Right lobe of liver (tissue), 4 donors: ENCODE data around the gene PDIK1L.

Source experiments
- POLR2A ChIP-seq: fragments of 450-650 bp; IDR thresholded peaks from one replicate; pipeline ENCODE4 v1.6.1; 2017; ENCODE audit warnings: antibody characterized with exemption, mild to moderate bottlenecking
- TF ChIP-seq, protein P1 (sequence below), 4 donors: fragments of 200-600 bp in 3 of 4; fragments of 450-650 bp in 1 of 4; IDR thresholded peaks; one replicate each; pipeline versions ENCODE4 v1.5.1 to v1.8.0; 2016 to 2022; ENCODE audit warnings: antibody characterized with exemption in 4 of 4, mild to moderate bottlenecking in 2 of 4
- donor health status: DM: no; HTN: no; CAD: no.
- donor health status: DM: no; HTN: no; CAD: no.
- donor health status: DM: no; HTN: yes; CAD: no.

DNA sequence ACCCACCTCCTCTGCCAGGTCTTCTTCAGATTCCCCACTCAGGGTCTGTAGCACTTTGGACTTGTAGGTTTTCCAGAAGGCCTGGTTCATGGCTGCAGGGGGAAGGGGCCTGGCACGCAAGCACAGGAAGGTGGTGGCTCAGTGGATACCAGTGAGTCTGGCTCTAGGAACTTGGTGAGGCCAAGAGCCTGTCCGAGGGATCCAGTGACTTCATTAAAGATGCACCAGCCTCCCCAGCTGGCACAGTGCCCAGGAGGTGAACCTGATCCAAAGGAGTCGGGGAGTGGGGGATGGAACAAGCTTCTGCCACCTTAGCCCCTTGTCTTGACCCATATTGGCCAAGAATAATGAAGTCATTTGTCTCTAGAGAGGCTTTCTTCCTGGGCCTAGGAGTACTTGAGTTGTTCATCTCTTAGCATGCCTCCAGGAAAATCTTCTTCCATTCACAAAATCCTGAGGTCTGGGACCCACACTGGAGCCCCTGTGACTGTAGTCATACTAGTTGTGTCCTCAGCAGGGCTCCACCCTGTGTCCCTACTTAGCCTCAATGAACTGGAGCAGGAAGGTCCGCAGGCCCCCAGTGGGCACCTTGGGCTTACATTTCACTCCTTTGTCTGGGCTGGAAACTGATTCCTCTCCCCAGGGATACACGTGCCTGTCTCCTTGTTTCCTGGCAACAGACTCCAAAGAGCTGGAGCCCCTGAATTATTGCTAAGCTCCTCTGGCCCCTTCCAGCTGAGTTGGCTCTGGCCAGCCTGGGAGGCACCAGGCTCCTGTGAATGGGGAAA is 57.0 kb downstream of the PDIK1L start, which contains the start of gene C1orf232:
- TF ChIP-seq, protein P1, sequence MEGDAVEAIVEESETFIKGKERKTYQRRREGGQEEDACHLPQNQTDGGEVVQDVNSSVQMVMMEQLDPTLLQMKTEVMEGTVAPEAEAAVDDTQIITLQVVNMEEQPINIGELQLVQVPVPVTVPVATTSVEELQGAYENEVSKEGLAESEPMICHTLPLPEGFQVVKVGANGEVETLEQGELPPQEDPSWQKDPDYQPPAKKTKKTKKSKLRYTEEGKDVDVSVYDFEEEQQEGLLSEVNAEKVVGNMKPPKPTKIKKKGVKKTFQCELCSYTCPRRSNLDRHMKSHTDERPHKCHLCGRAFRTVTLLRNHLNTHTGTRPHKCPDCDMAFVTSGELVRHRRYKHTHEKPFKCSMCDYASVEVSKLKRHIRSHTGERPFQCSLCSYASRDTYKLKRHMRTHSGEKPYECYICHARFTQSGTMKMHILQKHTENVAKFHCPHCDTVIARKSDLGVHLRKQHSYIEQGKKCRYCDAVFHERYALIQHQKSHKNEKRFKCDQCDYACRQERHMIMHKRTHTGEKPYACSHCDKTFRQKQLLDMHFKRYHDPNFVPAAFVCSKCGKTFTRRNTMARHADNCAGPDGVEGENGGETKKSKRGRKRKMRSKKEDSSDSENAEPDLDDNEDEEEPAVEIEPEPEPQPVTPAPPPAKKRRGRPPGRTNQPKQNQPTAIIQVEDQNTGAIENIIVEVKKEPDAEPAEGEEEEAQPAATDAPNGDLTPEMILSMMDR (IDR thresholded peaks at IDR 0.05), result no peak
- TF ChIP-seq POLR2A, result no peak
